ENCODE measurements around the gene LIX1. TPM values are rescaled to one million over a fixed set of nuclear protein-coding genes. Genes with fewer than 3 reads are reported as not detected.
"Not testable (repeated sequence)": the region's sequence is repeated elsewhere in the genome, so short reads cannot be mapped to it uniquely, and the experiment has no call there.

The LIX1 gene
- total and polyA plus RNA-seq, 10 donors: 0.06 to 0.14 TPM; not detected in 8

GRCh38 chr5:97087138-97087537, 55.3 kb downstream of the LIX1 start:
- TF ChIP-seq POLR2A (IDR thresholded peaks at IDR 0.05): no peak
- TF ChIP-seq CTCF (IDR thresholded peaks at IDR 0.05 in 8 of 11, conservative IDR thresholded peaks at IDR 0.05 in 3 of 11): no peak
- no peak for TF ChIP-seq POLR2AphosphoS5 (IDR thresholded peaks at IDR 0.05)
- H3K27ac ChIP-seq: no peak overlapping the region
- DNase-seq: no peak
- whole genome bisulfite sequencing, 5 donors: 78 to 94% (median 86%) methylated on average over 4 of the region's 4 CpGs
- H3K27me3 ChIP-seq (replicated peaks in 1 of 7): no peaks in the 10 kb centered on the region
- H3K4me1 ChIP-seq: peaks cover 1 to 33% (median 6%) of the 10 kb centered on the region in 6 donors
- intact Hi-C loops (cut with DNase I; ENCODE audit: low total_unique reads): no loop called here
- no peaks in the 10 kb centered on the region for H3K36me3 ChIP-seq
- peaks cover 0 to 12% (median 6%) of the 10 kb centered on the region in 8 donors for H3K9me3 ChIP-seq
- no peak overlapping the region for H3K4me3 ChIP-seq

- no peak for TF ChIP-seq POLR2A (IDR thresholded peaks at IDR 0.05)
- no peak for TF ChIP-seq CTCF (IDR thresholded peaks at IDR 0.05 in 8 of 11, conservative IDR thresholded peaks at IDR 0.05 in 3 of 11)
- peak in 1 of 3 donors; percentile 34 for TF ChIP-seq POLR2AphosphoS5 (IDR thresholded peaks at IDR 0.05)
- Histone ChIP-seq H3K36me3 (no peaks in the 10 kb centered on the region), H3K9me3 (peaks cover 0 to 12% (median 6%) of the 10 kb centered on the region in 8 donors), H3K27me3 (replicated peaks in 1 of 7) (no peaks in the 10 kb centered on the region), H3K4me3 (no peak overlapping the region), H3K27ac (peak overlapping the region in 5 of 8 donors; percentile 34 to 77 (median 69)), H3K4me1 (peaks cover 7 to 47% (median 13%) of the 10 kb centered on the region in 6 donors)
- peak; percentile 77 for DNase-seq
- 86 to 93% (median 90%) methylated on average over 9 to 22 of the region's 22 CpGs for WGBS, 5 donors
- intact Hi-C loops (cut with DNase I; ENCODE audit: low total_unique reads): no loop called here
These were observed 56.8 kb downstream of the LIX1 start for GRCh38 chr5:97085459-97086181.

- H3K27me3 ChIP-seq (replicated peaks in 1 of 7); H3K36me3 ChIP-seq; intact Hi-C loops (cut with DNase I; ENCODE audit: low total_unique reads); H3K4me3 ChIP-seq: not testable (repeated sequence)
- peak overlapping the region in 5 of 8 donors; percentile 34 to 77 (median 69) for H3K27ac ChIP-seq
- peaks cover 0 to 12% (median 6%) of the 10 kb centered on the region in 8 donors for H3K9me3 ChIP-seq
- WGBS, 5 donors: 89 to 99% (median 95%) methylated on average over 8 to 21 of the region's 21 CpGs
- peak; percentile 76 for DNase-seq
- peaks cover 7 to 50% (median 13%) of the 10 kb centered on the region in 6 donors for H3K4me1 ChIP-seq
These were observed 57.5 kb downstream of the LIX1 start for GRCh38 chr5:97084782-97085458.

- Histone ChIP-seq H3K9me3 (no peaks in the 10 kb centered on the region), H3K4me1 (peaks cover 7 to 50% (median 11%) of the 10 kb centered on the region in 6 donors), H3K27ac (peak overlapping the region in 2 of 8 donors; percentile 42 to 51), H3K4me3 (no peak overlapping the region), H3K36me3 (no peaks in the 10 kb centered on the region), H3K27me3 (replicated peaks in 1 of 7) (no peaks in the 10 kb centered on the region)
- DNase-seq: no peak
- intact Hi-C loops (cut with DNase I; ENCODE audit: low total_unique reads): no loop called here
- 76 to 87% (median 82%) methylated on average over 4 of the region's 4 CpGs for WGBS, 5 donors
- TF ChIP-seq POLR2AphosphoS5 (IDR thresholded peaks at IDR 0.05) (no peak), CTCF (IDR thresholded peaks at IDR 0.05 in 8 of 11, conservative IDR thresholded peaks at IDR 0.05 in 3 of 11) (no peak), POLR2A (IDR thresholded peaks at IDR 0.05) (no peak)
These were observed 63.3 kb downstream of the LIX1 start for GRCh38 chr5:97078958-97079743.

Measured in spleen (tissue), 11 donors.